Sigmoid colon (tissue), 7 donors: ENCODE measurements around the gene CDK18. TPM values are rescaled to one million over a fixed set of nuclear protein-coding genes. Genes with fewer than 3 reads are reported as not detected.

Experiments used
- DNase-seq: peaks from one replicate; pipeline ENCODE4 v3.0.0-alpha.2; 2019
- H3K27ac ChIP-seq, 4 donors: fragments of 200-600 bp; sonication (generic); one replicate each; pipeline ENCODE4 v1.5.1; 2016 to 2019; ENCODE audit warnings: mild to moderate bottlenecking in 1 of 4
- H3K27me3 ChIP-seq, 3 donors: fragments of 200-600 bp; sonication (generic); one replicate each; pipeline ENCODE4 v1.5.1; 2019; ENCODE audit warnings: mild to moderate bottlenecking in 1 of 3
- H3K36me3 ChIP-seq, 4 donors: fragments of 200-600 bp; sonication (generic); one replicate each; pipeline ENCODE4 v1.5.1; 2016 to 2019
- H3K4me1 ChIP-seq, 4 donors: fragments of 200-600 bp; sonication (generic); one replicate each; pipeline ENCODE4 v1.5.1; 2017 to 2019
- H3K4me3 ChIP-seq, 4 donors: fragments of 200-600 bp; sonication (generic); one replicate each; pipeline ENCODE4 v1.5.1; 2017 to 2019; ENCODE audit warnings: mild to moderate bottlenecking in 2 of 4, moderate library complexity in 1 of 4
- H3K9me3 ChIP-seq, 4 donors: fragments of 200-600 bp in 3 of 4; sonication (generic) in 3 of 4; one replicate each; pipeline versions ENCODE4 v1.5.1 to v1.6.1; 2013 to 2019
- EP300 ChIP-seq, 4 donors: sonication (generic); formaldehyde crosslinking; IDR thresholded peaks; one replicate each; pipeline ENCODE4 v1.6.1; 2017; ENCODE audit warnings: antibody characterized with exemption in 4 of 4
- POLR2A ChIP-seq, 2 donors: fragments of 450-650 bp; IDR thresholded peaks; one replicate each; pipeline ENCODE4 v1.6.1; 2016; ENCODE audit warnings: antibody characterized with exemption in 2 of 2, mild to moderate bottlenecking in 2 of 2, moderate library complexity in 2 of 2
- POLR2AphosphoS5 ChIP-seq, 4 donors: sonication (generic); formaldehyde crosslinking; IDR thresholded peaks; one replicate each; pipeline ENCODE4 v1.6.1; 2017; ENCODE audit warnings: antibody characterized with exemption in 4 of 4
- WGBS, 2 donors: extraction: QIAGEN DNeasy Blood & Tissue Kit; methylation state at CpG; one replicate each; pipeline ENCODE4 v1.1.7; 2013; 5-methylcytosine and 5-hydroxymethylcytosine counted together
- intact Hi-C: fragments of 100-400 bp; cut with DNase I; formaldehyde crosslinking; loops from one replicate; pipeline ENCODE4 v1.15.1; 2023
- polyA plus RNA-seq, 3 donors: library from polyadenylated mRNA; stranded (reverse); fragments of 200-250 nt; gene quantifications; one replicate each; pipeline ENCODE4 v1.2.3, GENCODE V29; 2013
- total RNA-seq, 4 donors: library from RNA; depleted of rRNA; stranded (reverse); fragments of >200 nt; gene quantifications; one replicate each; pipeline ENCODE4 v1.1.0, GENCODE V29; 2016
- TF ChIP-seq, protein P1 (sequence below), 4 experiments: fragments of 450-650 bp in 3 of 4; fragments of 200-600 bp in 1 of 4; IDR thresholded peaks; one replicate each; pipeline ENCODE4 v1.5.1; 2016 to 2019; ENCODE audit warnings: antibody characterized with exemption in 4 of 4, mild to moderate bottlenecking in 3 of 4, moderate library complexity in 2 of 4
- donor health status: healthy with polysubstance abuse.
- donor health status: Bipolar disorder and iron deficiency.
- donor health status: healthy.

CDK18 gene
- total and polyA plus RNA-seq, 7 donors = 6.7 to 26.8 (median 13.0) TPM

- WGBS, 2 donors = 95 to 97% methylated on average over 3 of the region's 3 CpGs
- intact Hi-C loops = no loop called here
- no peaks in the 10 kb centered on the region for H3K36me3 ChIP-seq
Observed at GRCh38 chr1:205474571-205474970, 29.9 kb upstream of the CDK18 start.

GRCh38 chr1:205475855-205476254 lies 28.6 kb upstream of the CDK18 start:
- H3K27ac ChIP-seq = no peak overlapping the region
- H3K4me3 ChIP-seq = no peak overlapping the region
- intact Hi-C loops = no loop called here
- H3K36me3 ChIP-seq = no peaks in the 10 kb centered on the region
- TF ChIP-seq POLR2A (IDR thresholded peaks at IDR 0.05) (no peak), EP300 (IDR thresholded peaks at IDR 0.05) (no peak), POLR2AphosphoS5 (IDR thresholded peaks at IDR 0.05) (no peak)
- TF ChIP-seq, protein P1, sequence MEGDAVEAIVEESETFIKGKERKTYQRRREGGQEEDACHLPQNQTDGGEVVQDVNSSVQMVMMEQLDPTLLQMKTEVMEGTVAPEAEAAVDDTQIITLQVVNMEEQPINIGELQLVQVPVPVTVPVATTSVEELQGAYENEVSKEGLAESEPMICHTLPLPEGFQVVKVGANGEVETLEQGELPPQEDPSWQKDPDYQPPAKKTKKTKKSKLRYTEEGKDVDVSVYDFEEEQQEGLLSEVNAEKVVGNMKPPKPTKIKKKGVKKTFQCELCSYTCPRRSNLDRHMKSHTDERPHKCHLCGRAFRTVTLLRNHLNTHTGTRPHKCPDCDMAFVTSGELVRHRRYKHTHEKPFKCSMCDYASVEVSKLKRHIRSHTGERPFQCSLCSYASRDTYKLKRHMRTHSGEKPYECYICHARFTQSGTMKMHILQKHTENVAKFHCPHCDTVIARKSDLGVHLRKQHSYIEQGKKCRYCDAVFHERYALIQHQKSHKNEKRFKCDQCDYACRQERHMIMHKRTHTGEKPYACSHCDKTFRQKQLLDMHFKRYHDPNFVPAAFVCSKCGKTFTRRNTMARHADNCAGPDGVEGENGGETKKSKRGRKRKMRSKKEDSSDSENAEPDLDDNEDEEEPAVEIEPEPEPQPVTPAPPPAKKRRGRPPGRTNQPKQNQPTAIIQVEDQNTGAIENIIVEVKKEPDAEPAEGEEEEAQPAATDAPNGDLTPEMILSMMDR (IDR thresholded peaks at IDR 0.05) = no peak
- DNase-seq = no peak
- 93 to 97% methylated on average over 1 of the region's 1 CpG for WGBS, 2 donors
- peaks cover 0 to 3% (median 0%) of the 10 kb centered on the region in 4 donors for H3K9me3 ChIP-seq
- H3K4me1 ChIP-seq = peaks cover 0 to 7% (median 6%) of the 10 kb centered on the region in 4 donors
- H3K27me3 ChIP-seq = peaks cover 0 to 42% (median 5%) of the 10 kb centered on the region in 3 donors

More at GRCh38 chr1:205474571-205474970, 29.9 kb upstream of the CDK18 start:
- Histone ChIP-seq H3K4me1 (peaks cover 0 to 7% (median 6%) of the 10 kb centered on the region in 4 donors), H3K9me3 (peaks cover 0 to 3% (median 0%) of the 10 kb centered on the region in 4 donors), H3K27me3 (peaks cover 0 to 35% (median 0%) of the 10 kb centered on the region in 3 donors), H3K27ac (no peak overlapping the region), H3K4me3 (no peak overlapping the region)
- TF ChIP-seq POLR2AphosphoS5 (IDR thresholded peaks at IDR 0.05) (no peak), EP300 (IDR thresholded peaks at IDR 0.05) (no peak), POLR2A (IDR thresholded peaks at IDR 0.05) (no peak)
- TF ChIP-seq, protein P1 (IDR thresholded peaks at IDR 0.05) = no peak
- no peak for DNase-seq

DNA sequence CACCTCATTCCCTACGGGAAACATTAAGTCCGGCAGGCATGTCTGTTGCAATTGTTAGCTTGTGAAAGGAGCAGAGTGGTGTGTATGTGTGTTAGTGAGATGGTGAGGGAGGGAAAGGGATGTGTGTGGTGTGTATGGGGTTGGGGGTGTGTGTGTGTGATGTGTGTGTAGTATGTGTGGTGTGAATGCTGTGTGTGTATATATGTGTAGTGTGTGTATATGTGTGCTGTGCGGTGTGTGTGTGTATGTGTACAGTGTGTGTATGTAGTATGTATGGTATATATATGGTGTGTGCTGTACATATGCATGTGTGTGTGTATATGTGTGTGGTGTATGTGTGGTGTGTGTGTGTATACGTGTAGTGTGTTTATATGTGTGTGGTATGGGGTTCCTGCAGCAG lies 27.8 kb upstream of the CDK18 start:
- H3K9me3 ChIP-seq = peaks cover 0 to 3% (median 0%) of the 10 kb centered on the region in 4 donors
- intact Hi-C loops = no loop called here
- H3K4me1 ChIP-seq = peaks cover 0 to 7% (median 6%) of the 10 kb centered on the region in 4 donors
- no peak overlapping the region for H3K27ac ChIP-seq
- no peaks in the 10 kb centered on the region for H3K36me3 ChIP-seq
- H3K4me3 ChIP-seq = no peak overlapping the region
- DNase-seq = no peak
- peaks cover 0 to 49% (median 7%) of the 10 kb centered on the region in 3 donors for H3K27me3 ChIP-seq
- TF ChIP-seq POLR2AphosphoS5 (IDR thresholded peaks at IDR 0.05) (no peak), EP300 (IDR thresholded peaks at IDR 0.05) (no peak), POLR2A (IDR thresholded peaks at IDR 0.05) (no peak)
- TF ChIP-seq, protein P1 (IDR thresholded peaks at IDR 0.05) = no peak
- 95 to 97% methylated on average over 4 of the region's 4 CpGs for WGBS, 2 donors

DNA sequence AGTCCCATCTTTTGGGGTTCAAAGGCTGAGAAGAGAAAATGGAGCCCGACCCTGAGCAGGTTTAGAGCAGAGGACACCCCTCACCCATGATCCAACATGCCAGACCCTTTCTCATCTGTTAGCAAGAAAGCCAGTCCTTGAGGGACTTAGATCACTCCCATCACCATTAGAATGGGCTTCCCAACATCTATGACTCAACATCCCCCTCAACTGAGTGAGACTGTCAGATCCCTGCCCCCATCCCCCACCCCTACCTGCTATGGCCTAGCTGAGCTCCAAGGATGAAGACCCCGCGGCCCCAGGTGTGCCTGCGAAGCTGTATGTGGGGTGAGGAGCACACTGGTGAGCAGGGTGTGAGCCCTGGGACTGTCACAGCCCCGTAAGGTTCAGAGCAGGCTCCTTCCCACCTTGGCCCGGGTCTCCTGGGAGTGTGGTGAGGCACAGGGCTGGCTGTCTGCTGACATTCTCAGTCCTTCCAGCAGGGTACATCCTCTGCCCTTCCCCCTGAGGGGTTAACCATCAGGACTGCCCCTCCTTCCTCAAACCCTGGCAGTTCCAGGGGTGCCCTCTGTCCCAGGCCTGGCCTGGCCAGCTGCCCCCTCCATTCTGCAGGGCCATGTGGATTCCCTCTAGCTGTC lies 27.2 kb upstream of the CDK18 start:
- Histone ChIP-seq H3K27ac (no peak overlapping the region), H3K36me3 (no peaks in the 10 kb centered on the region), H3K9me3 (peaks cover 0 to 3% (median 0%) of the 10 kb centered on the region in 4 donors), H3K27me3 (peaks cover 0 to 55% (median 7%) of the 10 kb centered on the region in 3 donors), H3K4me1 (peaks cover 0 to 7% (median 6%) of the 10 kb centered on the region in 4 donors), H3K4me3 (no peak overlapping the region)
- 73 to 80% methylated on average over 6 of the region's 6 CpGs for WGBS, 2 donors
- TF ChIP-seq EP300 (IDR thresholded peaks at IDR 0.05) (no peak), POLR2AphosphoS5 (IDR thresholded peaks at IDR 0.05) (no peak), POLR2A (IDR thresholded peaks at IDR 0.05) (no peak)
- TF ChIP-seq, protein P1 (IDR thresholded peaks at IDR 0.05) = no peak
- intact Hi-C loops = no loop called here
- no peak for DNase-seq
